ENCODE measurements around the gene ATP5F1A.

Gene ATP5F1A

DNA sequence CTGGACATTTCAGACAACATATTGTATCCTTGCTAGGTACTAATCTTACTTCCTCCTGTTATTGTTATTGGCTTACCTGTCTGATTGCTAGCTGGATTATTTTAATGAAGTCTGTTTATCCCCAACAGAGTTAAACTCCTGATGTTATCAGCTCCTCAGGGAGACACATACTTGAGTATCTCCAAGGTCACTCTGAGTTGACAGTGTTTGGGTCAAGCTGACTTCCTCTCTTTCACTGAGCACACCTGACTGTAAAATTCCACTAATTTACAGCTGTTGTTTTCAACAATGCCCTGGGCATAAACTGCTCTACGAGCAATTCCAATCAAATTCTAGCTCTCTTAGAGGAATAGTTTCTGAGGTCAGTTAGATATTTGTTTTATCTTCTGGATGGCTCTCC is 15.7 kb upstream of the ATP5F1A start:
- no peak overlapping the region for H3K4me3 ChIP-seq (ENCODE audit: low read depth, low read length)
- TF ChIP-seq, protein P1, sequence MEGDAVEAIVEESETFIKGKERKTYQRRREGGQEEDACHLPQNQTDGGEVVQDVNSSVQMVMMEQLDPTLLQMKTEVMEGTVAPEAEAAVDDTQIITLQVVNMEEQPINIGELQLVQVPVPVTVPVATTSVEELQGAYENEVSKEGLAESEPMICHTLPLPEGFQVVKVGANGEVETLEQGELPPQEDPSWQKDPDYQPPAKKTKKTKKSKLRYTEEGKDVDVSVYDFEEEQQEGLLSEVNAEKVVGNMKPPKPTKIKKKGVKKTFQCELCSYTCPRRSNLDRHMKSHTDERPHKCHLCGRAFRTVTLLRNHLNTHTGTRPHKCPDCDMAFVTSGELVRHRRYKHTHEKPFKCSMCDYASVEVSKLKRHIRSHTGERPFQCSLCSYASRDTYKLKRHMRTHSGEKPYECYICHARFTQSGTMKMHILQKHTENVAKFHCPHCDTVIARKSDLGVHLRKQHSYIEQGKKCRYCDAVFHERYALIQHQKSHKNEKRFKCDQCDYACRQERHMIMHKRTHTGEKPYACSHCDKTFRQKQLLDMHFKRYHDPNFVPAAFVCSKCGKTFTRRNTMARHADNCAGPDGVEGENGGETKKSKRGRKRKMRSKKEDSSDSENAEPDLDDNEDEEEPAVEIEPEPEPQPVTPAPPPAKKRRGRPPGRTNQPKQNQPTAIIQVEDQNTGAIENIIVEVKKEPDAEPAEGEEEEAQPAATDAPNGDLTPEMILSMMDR (IDR thresholded peaks at IDR 0.05; ENCODE audit: control insufficient read depth, extremely low read depth, insufficient read depth): no peak
- DNase-seq (ENCODE audit: low read depth): no peak

DNA sequence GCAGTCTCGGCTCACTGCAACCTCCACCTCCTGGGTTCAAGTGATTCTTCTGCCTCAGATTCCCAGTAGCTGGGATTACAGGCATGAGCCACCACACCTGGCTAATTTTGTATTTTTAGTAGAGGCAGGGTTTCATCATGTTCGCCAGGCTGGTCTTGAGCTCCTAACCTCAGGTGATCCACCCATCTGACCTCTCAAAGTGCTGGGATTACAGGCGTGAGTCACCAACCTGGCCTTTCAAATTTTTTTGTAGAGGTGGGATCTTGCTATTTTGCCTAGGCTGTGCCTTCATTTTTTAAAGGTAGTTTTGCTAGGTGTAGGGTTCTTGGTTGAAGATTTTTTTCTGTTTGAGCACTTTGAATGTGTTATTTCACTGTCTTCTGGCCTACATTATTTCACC is 12.3 kb upstream of the ATP5F1A start:
- DNase-seq (ENCODE audit: low read depth): no peak
- TF ChIP-seq, protein P1 (IDR thresholded peaks at IDR 0.05; ENCODE audit: control insufficient read depth, extremely low read depth, insufficient read depth): no peak

DNA sequence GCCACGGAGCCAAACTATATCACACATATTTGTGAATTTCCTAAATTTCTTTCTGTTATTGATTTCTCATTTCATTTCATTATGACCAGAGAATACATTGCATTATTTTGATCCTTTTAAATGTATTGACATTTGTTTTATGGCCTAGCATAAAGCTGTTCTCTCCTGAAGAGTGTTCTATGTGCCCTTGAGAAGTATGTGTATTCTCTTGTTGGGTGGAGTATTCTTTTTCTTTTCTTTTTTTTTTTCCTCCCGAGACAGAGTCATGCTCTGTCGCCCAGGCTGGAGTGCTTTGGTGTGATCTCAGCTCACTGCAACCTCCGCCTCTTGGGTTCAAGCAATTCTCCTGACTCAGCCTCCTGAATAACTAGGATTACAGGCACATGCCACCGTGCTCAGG is 11.3 kb upstream of the ATP5F1A start:
- no peak for DNase-seq (ENCODE audit: low read depth)
- H3K4me3 ChIP-seq (ENCODE audit: low read depth, low read length): no peak overlapping the region
- TF ChIP-seq, protein P1 (IDR thresholded peaks at IDR 0.05; ENCODE audit: control insufficient read depth, extremely low read depth, insufficient read depth): no peak

More for the DNA sequence above, 12.3 kb upstream of the ATP5F1A start:
- no peak overlapping the region for H3K4me3 ChIP-seq (ENCODE audit: low read depth, low read length)

DNA sequence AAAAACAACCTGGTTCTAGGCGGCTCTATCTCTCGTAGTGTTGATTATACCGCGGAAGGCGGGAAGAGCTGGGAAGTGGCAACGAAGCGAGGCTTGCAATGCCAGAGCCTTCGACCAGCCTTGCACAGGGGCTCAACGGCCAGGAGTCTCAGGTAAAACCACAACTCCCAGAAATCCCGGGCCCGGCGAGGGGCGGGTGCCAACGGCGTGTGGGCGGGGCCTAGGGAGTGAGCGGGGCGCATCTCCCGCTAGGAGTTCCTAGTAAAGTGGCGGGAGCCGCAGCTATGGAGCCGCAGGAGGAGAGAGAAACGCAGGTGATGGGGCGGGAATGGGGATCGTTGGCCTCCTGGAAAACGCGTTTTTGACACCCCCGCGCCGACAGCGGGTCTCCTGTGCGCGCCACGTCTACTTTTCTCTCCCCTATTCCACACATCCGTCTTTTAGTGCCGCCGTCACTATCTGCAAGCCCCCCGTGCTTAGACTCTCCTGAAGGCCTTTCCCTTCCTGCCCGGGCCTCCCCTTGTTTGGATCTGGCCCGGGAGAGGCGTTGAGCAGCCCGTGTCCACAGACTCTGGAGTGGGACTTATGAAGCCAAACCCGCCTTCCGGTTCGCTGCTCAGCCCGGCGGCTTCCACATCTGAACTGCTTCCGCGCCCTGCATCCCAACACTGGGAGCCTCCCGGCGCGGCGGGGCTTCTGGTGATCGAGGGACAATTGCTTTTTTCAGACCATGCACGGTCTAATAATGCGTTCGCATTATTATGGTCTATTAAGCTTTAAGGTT is 6.2 kb upstream of the ATP5F1A start, which contains the start of gene HAUS1:
HAUS1 (plus strand) TSS at position 258 of the 784 bp plus-strand sequence; CDS start at position 285, 27 bp downstream.
- TF ChIP-seq, protein P1 (IDR thresholded peaks at IDR 0.05; ENCODE audit: control insufficient read depth, extremely low read depth, insufficient read depth): no peak
- peak within 1 kb of the TSS; percentile 93 for H3K4me3 ChIP-seq (ENCODE audit: low read depth, low read length)
- peak; percentile 64 for DNase-seq (ENCODE audit: low read depth)

DNA sequence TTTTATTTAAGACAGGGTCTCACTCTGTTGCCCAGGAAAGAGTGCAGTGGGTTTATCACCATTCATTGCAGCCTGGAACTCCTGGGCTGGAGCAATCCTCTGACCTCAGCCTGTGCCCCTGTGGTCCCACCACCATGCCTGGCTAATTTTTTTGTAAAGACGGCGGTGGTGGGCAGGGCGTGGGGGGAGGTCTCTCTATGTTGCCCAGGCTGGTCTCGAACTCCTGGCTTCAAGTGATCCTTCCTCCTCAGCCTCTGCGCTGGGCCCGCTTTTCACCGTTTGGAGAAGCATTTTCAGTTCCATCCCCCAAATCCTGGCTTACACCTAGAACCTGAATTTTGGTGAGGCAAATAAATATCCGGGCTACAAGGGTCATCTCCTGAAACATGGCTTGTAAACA is 1.4 kb upstream of the ATP5F1A start:
- H3K4me3 ChIP-seq (ENCODE audit: low read depth, low read length): no peak overlapping the region
- TF ChIP-seq, protein P1 (IDR thresholded peaks at IDR 0.05; ENCODE audit: control insufficient read depth, extremely low read depth, insufficient read depth): no peak
- no peak for DNase-seq (ENCODE audit: low read depth)

DNA sequence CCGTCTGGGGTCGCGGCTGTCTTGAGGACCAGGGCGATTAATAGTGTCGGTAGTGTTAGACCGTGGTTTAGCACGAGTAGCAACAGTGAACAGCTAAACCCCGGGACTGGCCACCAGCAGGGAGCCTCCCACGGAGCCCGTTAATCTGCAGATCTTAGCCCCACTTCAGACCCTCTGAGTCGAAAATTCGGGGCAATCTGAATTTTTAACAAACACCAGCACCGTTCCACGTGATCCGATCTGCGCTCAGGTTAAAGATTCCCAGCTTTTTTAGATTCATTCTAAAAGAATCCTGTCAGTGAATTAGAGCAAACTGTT is 479 bp upstream of the ATP5F1A start:
- TF ChIP-seq, protein P1 (IDR thresholded peaks at IDR 0.05; ENCODE audit: control insufficient read depth, extremely low read depth, insufficient read depth): no peak
- DNase-seq (ENCODE audit: low read depth): no peak
- H3K4me3 ChIP-seq (ENCODE audit: low read depth, low read length): peak overlapping the region; percentile 82

DNA sequence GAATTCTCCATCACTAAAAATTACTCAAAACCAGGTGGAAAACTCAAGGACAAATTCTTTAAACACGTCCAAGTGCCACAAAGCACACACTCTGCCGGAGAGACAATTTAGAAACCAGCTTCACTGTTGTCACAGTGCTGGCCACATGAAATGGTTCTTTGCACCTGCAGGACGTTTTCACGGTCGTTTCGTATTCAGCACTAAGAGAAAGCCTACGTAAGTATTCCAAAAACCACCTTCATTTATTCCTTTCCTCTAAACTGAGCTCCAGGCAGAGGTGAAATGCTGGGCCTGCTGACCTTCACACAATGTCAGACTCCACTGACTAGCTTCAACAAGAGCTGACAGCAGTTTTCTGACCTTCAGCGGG is 680 bp downstream of the ATP5F1A start:
- no peak for DNase-seq (ENCODE audit: low read depth)
- peak overlapping the region; percentile 82 for H3K4me3 ChIP-seq (ENCODE audit: low read depth, low read length)
- TF ChIP-seq, protein P1 (IDR thresholded peaks at IDR 0.05; ENCODE audit: control insufficient read depth, extremely low read depth, insufficient read depth): no peak

All from LNCaP clone FGC (cell line).